DMS114 treated with DMSO at 0.1 percent for 48 hours (cell line): ENCODE results near the gene KRT39.

Experiments
- DNase-seq: peaks from one replicate; lab custom pipeline; 2025; ENCODE audit not compliant: unreplicated experiment; lab: John Stamatoyannopoulos, UW

The KRT39 gene

GRCh38 chr17:40981115-40981514 is 14.4 kb upstream of the KRT39 start:
- DNase-seq = no peak

- no peak for DNase-seq
Measured at GRCh38 chr17:40980596-40980995, 13.8 kb upstream of the KRT39 start.

DNA sequence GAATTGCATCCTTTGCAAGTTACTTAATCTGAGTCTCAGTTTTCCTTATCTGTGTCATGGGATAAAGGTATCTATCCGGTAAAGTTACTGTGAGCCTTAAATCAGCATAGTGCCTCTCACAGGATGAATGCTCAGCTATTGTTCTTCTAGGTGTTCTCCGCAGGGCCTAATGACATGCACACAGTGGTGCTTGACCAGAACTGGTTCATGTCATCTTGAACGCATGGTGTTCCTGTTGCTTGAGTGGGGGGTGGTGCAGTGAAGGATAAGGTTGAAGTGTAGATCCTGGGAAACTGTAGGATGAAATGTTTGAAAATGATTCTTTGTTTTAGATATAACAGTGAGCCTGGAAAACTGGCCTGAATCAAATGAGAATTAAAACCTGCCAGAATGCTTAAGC is 13.4 kb upstream of the KRT39 start:
- no peak for DNase-seq

GRCh38 chr17:40978575-40979151 is 11.9 kb upstream of the KRT39 start:
- no peak for DNase-seq

DNA sequence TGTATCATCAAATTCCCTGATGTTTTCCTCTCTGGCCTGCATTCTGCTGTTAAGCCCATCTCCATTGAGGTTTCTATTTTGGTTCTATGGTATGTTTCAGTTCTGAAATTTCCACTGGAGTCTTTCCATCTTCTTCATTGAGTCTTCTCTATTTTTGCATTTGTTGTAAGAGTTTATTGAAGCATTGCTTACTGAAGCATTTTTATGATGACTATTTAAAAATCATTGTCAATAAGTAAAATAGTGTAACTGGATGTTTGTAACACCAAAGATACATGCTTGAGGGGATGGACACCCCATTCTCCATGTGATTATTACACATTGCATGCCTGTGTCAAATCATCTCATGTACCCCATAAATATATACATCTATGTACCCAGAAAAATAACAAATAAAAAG is 8.8 kb upstream of the KRT39 start:
- no peak for DNase-seq

GRCh38 chr17:40974366-40974765 is 7.6 kb upstream of the KRT39 start:
- no peak for DNase-seq

- no peak for DNase-seq
Measured at GRCh38 chr17:40967582-40967981, 834 bp upstream of the KRT39 start.

DNA sequence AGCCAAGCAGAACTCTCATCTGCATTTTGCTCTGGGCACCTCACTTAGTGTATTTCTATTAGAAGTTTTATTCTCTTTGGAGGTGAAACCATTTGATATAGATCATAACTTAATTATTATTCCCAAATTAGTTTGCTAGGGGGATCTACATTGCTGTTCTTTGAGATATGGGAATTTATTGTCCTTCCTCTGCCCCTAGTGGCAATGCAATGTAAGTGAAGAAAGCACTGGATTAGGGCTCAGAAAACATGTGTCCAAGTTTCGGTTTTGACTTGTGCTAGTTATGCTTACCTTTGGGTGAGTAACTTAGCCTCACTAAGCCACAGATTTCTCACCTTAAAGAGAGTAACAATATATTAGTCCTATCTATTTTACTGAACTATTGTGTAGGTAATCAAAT is 2.9 kb downstream of the KRT39 start:
- no peak for DNase-seq

DNA sequence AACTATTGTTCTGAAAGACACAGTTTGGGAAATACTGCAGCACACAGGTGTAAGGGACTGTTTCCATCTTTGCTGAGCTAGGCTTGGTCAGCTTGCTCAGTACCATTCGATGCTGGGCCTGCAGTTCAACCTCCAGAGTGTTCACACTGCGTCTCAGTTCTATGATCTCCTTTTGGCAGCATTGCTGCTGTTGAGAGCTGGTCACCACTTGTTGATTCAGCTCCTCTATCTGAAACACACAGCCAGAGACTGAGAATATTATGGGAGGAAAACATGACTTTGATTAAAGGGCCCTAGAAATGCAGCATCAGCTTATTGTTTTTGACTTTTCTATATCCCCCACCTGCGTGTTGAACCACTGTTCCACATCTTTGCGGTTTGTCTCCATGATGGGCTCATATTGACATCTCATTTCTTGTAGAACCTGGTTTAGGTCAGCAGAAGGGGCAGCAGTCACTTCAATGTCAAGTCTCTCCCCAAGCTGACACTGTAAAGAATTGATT is 4.6 kb downstream of the KRT39 start:
- DNase-seq = no peak

GRCh38 chr17:40961591-40961990 is 5.2 kb downstream of the KRT39 start:
- no peak for DNase-seq

DNA sequence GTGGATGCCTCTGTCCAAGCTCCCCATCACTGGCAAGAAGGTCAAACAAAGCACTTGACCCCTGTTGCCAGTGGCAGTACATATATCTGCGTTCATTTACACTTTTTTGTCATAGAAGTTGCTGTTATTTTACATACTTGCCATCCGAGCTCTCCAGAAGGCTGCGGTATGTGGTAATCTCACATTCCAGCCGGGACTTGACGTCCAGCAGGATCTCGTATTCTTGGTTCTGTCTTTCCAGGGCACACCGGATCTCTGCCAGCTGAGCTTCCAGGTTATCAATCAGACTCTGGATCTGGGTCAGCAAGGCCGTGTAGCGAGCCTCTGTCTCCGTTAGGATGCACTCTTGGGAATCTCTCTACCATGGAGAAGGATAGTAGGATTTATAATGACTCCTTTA is 6.6 kb downstream of the KRT39 start:
- DNase-seq = no peak

DNA sequence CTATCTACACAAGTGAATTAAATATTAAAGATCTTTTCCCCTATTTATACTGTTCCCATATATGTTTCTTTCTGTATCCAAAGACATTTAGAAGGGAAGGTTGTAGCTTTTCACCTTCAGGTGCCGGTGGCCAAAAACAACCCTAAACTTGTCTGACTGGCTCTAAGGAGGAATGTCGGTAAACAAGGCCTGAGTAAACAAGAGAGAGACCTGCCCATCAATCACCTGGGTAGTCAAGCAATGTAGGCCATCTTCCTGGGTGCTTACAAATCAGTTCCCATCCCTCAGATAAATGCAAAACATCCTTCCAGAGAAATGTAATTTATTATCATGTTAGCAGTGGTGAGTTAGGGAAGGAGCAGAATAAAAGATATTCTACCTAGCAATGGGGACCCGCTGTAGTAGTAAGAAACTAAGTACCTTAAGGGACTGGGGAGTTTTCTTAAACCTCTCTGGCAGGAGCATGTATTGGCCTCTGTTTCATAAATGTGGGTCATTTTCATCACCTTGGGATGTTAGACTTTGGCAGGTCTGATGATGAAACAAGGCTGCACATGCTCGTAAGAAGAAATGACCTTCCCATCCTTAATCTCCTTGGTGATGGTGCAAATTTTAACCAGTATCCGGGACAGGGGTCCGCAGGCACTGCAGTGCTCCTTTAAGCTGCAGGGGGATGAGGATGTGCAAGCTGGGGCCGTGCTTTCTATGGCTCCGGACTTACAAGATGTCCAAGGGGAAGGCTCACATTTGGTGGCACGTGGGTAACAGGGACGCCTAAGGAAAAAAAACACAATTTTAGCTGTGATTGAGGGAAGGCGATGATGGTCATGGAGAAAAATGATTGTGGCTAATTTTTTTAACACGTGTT is 8.4 kb downstream of the KRT39 start:
- no peak for DNase-seq

GRCh38 chr17:40956401-40957254 is 10.1 kb downstream of the KRT39 start:
- DNase-seq = no peak

DNA sequence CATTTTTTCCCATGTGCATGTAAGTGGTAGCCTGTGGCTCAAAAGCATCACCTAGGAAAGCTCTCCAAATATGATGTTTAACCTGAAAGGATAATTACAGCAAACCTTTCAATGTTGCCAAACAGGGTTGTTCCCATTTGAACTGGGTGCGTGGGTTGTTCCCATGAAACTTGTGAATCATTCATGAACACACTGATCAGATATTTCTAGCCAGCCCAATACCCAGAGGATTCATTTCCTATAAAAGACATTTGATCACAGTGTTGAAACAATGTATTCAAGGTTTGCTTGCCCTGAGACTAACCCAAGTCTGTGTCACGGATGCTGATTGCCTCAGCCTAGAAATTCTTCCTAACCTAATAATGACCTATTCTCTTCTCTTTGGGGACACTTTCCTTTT is 12.9 kb downstream of the KRT39 start:
- DNase-seq = no peak

GRCh38 chr17:40952661-40953060 is 14.1 kb downstream of the KRT39 start:
- DNase-seq = no peak

DNA sequence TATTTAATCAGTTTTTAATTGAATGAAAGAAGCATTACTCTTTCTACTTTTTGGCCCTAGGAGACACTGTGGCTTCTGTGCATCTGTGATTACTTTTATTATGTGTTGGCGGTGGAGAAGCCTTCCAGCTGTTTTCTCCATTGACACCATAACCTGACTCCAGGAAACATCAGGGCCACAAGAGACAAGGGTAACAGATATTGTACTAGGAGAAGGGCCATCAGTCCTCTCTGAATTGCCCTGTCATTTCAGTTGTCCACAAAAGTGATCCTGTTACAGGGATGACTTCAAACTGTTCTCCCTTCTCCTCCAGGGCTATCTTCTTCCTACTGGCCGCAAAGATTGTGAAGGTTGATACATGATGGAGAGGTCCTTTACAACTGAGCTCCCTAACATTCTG is 14.6 kb downstream of the KRT39 start:
- no peak for DNase-seq

- DNase-seq = no peak
Measured at GRCh38 chr17:40951011-40951622, 15.6 kb downstream of the KRT39 start.

DNA sequence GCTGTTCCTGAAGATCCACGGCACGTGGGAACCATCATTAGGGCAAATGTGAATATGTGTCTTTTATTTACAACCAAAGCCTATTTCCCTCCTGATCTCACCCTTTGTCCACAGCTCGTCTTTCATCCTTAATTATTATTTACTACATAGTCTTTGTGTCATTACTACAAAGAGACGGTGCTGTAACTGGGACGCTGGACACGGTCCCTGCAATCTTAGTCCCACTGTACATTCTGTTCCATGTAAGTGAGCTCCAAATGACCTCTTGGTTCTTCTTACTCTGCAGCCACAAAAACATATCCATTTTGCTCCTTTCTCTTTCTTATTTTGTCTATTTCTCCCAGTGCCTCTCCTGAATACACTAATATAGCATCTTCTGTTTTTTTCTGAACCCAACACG is 16.6 kb downstream of the KRT39 start:
- DNase-seq = no peak

DNA sequence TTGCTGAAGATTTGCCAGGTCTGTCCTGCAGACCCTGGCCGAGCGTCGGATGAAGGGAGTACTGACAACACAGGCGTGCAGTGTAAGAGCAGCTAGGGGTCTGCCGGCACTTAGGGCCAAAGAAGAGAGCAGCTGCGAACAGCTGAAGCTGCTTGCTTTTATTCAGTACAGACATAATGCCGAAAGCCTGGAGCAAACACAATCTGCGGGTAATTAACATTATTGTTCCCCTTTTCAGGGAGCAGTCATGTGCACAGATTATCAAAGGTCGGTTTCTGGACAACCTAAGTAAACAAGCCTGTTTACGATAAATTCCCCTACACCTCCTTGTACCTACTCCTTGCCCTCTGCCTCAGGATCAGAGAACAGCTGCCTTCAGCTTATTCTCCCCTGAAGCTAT is 17.3 kb downstream of the KRT39 start:
- no peak for DNase-seq

GRCh38 chr17:40947929-40948328 is 18.8 kb downstream of the KRT39 start:
- DNase-seq = no peak

DNA sequence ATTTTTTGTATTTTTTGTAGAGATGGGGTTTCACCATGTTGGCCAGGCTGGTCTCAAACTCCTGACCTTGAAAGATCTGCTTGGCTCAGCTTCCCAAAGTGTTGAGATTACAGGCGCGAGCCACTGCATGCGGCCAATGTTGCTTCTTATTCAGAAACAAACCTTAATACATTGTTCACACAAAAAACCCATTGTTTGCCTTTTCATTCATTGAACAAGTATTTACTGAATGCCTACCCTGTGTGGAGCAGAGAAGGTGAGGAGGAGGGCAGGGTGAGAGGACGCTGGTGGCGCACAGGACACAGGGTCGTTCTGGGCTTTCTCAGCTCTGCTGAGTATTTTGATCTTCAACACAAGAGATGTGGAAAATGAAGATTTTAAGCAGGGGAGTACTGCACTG is 21.3 kb downstream of the KRT39 start:
- no peak for DNase-seq
